SU-DHL-6 (cell line): ENCODE results near the gene ATP2B2.

Experiments used
- H2AFZ ChIP-seq: fragments of 200-600 bp; sonication (generic); 2 replicates; pipeline ENCODE4 v1.6.1; 2014; ENCODE audit warnings: low read depth, mild to moderate bottlenecking, moderate library complexity, mixed read lengths, antibody characterized with exemption, low read length; ENCODE audit not compliant: severe bottlenecking
- H3F3A ChIP-seq: fragments of 200-600 bp; shearing (Covaris generic); 2 replicates; pipeline ENCODE4 v1.6.0; 2016; ENCODE audit warnings: antibody characterized with exemption, mild to moderate bottlenecking; ENCODE audit not compliant: insufficient read depth
- H3K27ac ChIP-seq: fragments of 200-600 bp; sonication (generic); 2 replicates; pipeline ENCODE4 v1.5.1; 2016; ENCODE audit warnings: low read depth, mild to moderate bottlenecking, low read length, moderate library complexity, mixed read lengths
- H3K27me3 ChIP-seq: fragments of 200-600 bp; sonication (generic), shearing (Covaris generic); 2 replicates; pipeline ENCODE4 v1.6.0; 2014; ENCODE audit warnings: mild to moderate bottlenecking, low read length
- H3K36me3 ChIP-seq: fragments of 200-600 bp; sonication (generic); 2 replicates; pipeline ENCODE4 v1.6.1; 2014; ENCODE audit warnings: mild to moderate bottlenecking, low read length, mixed read lengths
- H3K4me2 ChIP-seq: fragments of 300-600, 200-600 bp; shearing (Covaris generic), sonication (generic); 2 replicates; pipeline ENCODE4 v1.6.0; 2014; ENCODE audit warnings: low read length, low read depth, mild to moderate bottlenecking; ENCODE audit not compliant: poor library complexity, severe bottlenecking
- H3K4me3 ChIP-seq: fragments of 200-600 bp; sonication (generic); 2 replicates; pipeline ENCODE4 v1.5.1; 2014; ENCODE audit warnings: antibody characterized with exemption, low read length, mild to moderate bottlenecking, mixed read lengths; ENCODE audit not compliant: insufficient read depth, poor library complexity, severe bottlenecking
- H3K79me2 ChIP-seq: fragments of 200-600 bp; sonication (generic); 2 replicates; pipeline ENCODE4 v1.6.1; 2014; ENCODE audit warnings: mild to moderate bottlenecking, low read length, moderate library complexity; ENCODE audit not compliant: insufficient read depth
- H3K9ac ChIP-seq: fragments of 200-600 bp; sonication (generic); 2 replicates; pipeline ENCODE4 v1.7.0; 2014; ENCODE audit warnings: mild to moderate bottlenecking, low read length
- H3K9me2 ChIP-seq: fragments of 200-600 bp; sonication (generic); replicated peaks from 2 replicates; pipeline ENCODE4 v1.6.1; 2014; ENCODE audit warnings: low read length; ENCODE audit not compliant: insufficient read depth
- H3K9me3 ChIP-seq: fragments of 200-600 bp; sonication (generic); 2 replicates; pipeline ENCODE4 v1.6.1; 2014; ENCODE audit warnings: low read length, mixed read lengths; ENCODE audit not compliant: insufficient read depth
- H4K20me1 ChIP-seq: fragments of 200-600 bp; sonication (generic); 2 replicates; pipeline ENCODE4 v1.6.1; 2014; ENCODE audit warnings: low read depth, mild to moderate bottlenecking, antibody characterized with exemption, low read length, moderate library complexity, mixed read lengths
- CTCF ChIP-seq: fragments of 200-600 bp; sonication (generic); IDR thresholded peaks from one replicate; pipeline ENCODE4 v1.5.1; 2017; ENCODE audit warnings: antibody characterized with exemption, mild to moderate bottlenecking, low read length, moderate library complexity; ENCODE audit not compliant: insufficient read depth, poor library complexity, severe bottlenecking
- EZH2phosphoT487 ChIP-seq: fragments of 200-600 bp; sonication (generic), shearing (Covaris generic); conservative IDR thresholded peaks from 2 replicates; pipeline ENCODE4 v1.6.1; 2018; ENCODE audit warnings: mild to moderate bottlenecking, antibody characterized with exemption, low read length, moderate library complexity, mixed read lengths

Gene ATP2B2

GRCh38 chr3:10465161-10465560, 40.2 kb downstream of the ATP2B2 start:
- no peak overlapping the region for H3K27ac ChIP-seq

GRCh38 chr3:10463533-10464434, 41.6 kb downstream of the ATP2B2 start:
- no peak overlapping the region for H3K4me2 ChIP-seq
- H3K9me2 ChIP-seq = no peaks in the 10 kb centered on the region
- no peak for TF ChIP-seq CTCF
- TF ChIP-seq EZH2phosphoT487 = no peak
- no peak overlapping the region for H2AFZ ChIP-seq
- no peaks in the 10 kb centered on the region for H3K36me3 ChIP-seq
- no peaks in the 10 kb centered on the region for H4K20me1 ChIP-seq
- H3K9me3 ChIP-seq = no peaks in the 10 kb centered on the region
- H3K4me3 ChIP-seq = no peak overlapping the region
- no peaks in the 10 kb centered on the region for H3F3A ChIP-seq
- no peak overlapping the region for H3K27ac ChIP-seq
- H3K9ac ChIP-seq = no peak overlapping the region
- H3K27me3 ChIP-seq = no peaks in the 10 kb centered on the region
- H3K79me2 ChIP-seq = no peaks in the 10 kb centered on the region

More at GRCh38 chr3:10465161-10465560, 40.2 kb downstream of the ATP2B2 start:
- Histone ChIP-seq H3K4me2 (no peak overlapping the region), H3F3A (no peaks in the 10 kb centered on the region), H3K36me3 (no peaks in the 10 kb centered on the region), H3K9me2 (no peaks in the 10 kb centered on the region), H2AFZ (no peak overlapping the region), H3K9me3 (no peaks in the 10 kb centered on the region), H3K4me3 (no peak overlapping the region), H3K27me3 (no peaks in the 10 kb centered on the region), H3K9ac (no peak overlapping the region), H4K20me1 (no peaks in the 10 kb centered on the region), H3K79me2 (no peaks in the 10 kb centered on the region)
- no peak for TF ChIP-seq EZH2phosphoT487
- TF ChIP-seq CTCF = no peak

- Histone ChIP-seq H3K9me3 (no peaks in the 10 kb centered on the region), H3K27me3 (no peaks in the 10 kb centered on the region)
- TF ChIP-seq EZH2phosphoT487 (no peak), CTCF (no peak)
Measured at GRCh38 chr3:10462641-10463532, 42.5 kb downstream of the ATP2B2 start.

More at GRCh38 chr3:10462641-10463532, 42.5 kb downstream of the ATP2B2 start:
- Histone ChIP-seq H3K9me2 (no peaks in the 10 kb centered on the region), H3K27ac (no peak overlapping the region), H3K9ac (no peak overlapping the region), H3K79me2 (no peaks in the 10 kb centered on the region), H3K4me3 (no peak overlapping the region), H2AFZ (no peak overlapping the region), H3F3A (no peaks in the 10 kb centered on the region), H3K36me3 (no peaks in the 10 kb centered on the region), H4K20me1 (no peaks in the 10 kb centered on the region), H3K4me2 (no peak overlapping the region)
